Mesenchymal stem cell (in vitro differentiated cells and primary cell): ENCODE results near the gene PIP4K2C. TPM values are rescaled to one million over a fixed set of nuclear protein-coding genes. Genes with fewer than 3 reads are reported as not detected.

Experiments used
- DNase-seq: peaks from one replicate; pipeline ENCODE4 v3.0.0-alpha.2; 2013
- H2AFZ ChIP-seq: one replicate; pipeline ENCODE4 v1.6.1; 2013; ENCODE audit warnings: low read depth, mild to moderate bottlenecking, control low read depth, inconsistent platforms, low read length, moderate library complexity
- H2AK5ac ChIP-seq: 2 replicates; pipeline ENCODE4 v1.6.1; 2013; ENCODE audit warnings: low read length, moderate library complexity, mild to moderate bottlenecking, inconsistent platforms; ENCODE audit not compliant: severe bottlenecking
- H2BK120ac ChIP-seq: one replicate; pipeline ENCODE4 v1.6.1; 2013; ENCODE audit warnings: low read depth, mild to moderate bottlenecking, inconsistent platforms, low read length, moderate library complexity
- H2BK12ac ChIP-seq, 2 experiments: one replicate each; pipeline ENCODE4 v1.6.1; 2013; ENCODE audit warnings: inconsistent platforms in 2 of 2, low read length in 2 of 2, mild to moderate bottlenecking in 2 of 2, moderate library complexity in 2 of 2, control low read depth in 1 of 2
- H2BK15ac ChIP-seq: one replicate; pipeline ENCODE4 v1.6.1; 2013; ENCODE audit warnings: mild to moderate bottlenecking, low read depth, inconsistent platforms; ENCODE audit not compliant: poor library complexity, severe bottlenecking
- H2BK5ac ChIP-seq: 2 replicates; pipeline ENCODE4 v1.6.1; 2013; ENCODE audit warnings: low read depth, mild to moderate bottlenecking, low read length, control low read depth, inconsistent platforms; ENCODE audit not compliant: poor library complexity, severe bottlenecking
- H3K14ac ChIP-seq, 2 experiments: one replicate each; pipeline ENCODE4 v1.6.1; 2013; ENCODE audit warnings: inconsistent platforms in 2 of 2, low read length in 2 of 2, control low read depth in 1 of 2, mild to moderate bottlenecking in 1 of 2, moderate library complexity in 1 of 2
- H3K18ac ChIP-seq, 2 experiments: one replicate each; pipeline ENCODE4 v1.6.1; 2013; ENCODE audit warnings: inconsistent platforms in 2 of 2, low read length in 2 of 2, control low read depth in 1 of 2, low read depth in 1 of 2, mild to moderate bottlenecking in 1 of 2
- H3K23ac ChIP-seq, 2 experiments: one replicate each; pipeline ENCODE4 v1.6.1; 2013; ENCODE audit warnings: inconsistent platforms in 2 of 2, low read length in 2 of 2, mild to moderate bottlenecking in 2 of 2, moderate library complexity in 2 of 2, control low read depth in 1 of 2
- H3K27ac ChIP-seq: 2 replicates; pipeline ENCODE4 v1.5.1; 2013; ENCODE audit warnings: mild to moderate bottlenecking, moderate library complexity, low read length, control low read depth, inconsistent platforms; ENCODE audit not compliant: poor library complexity, severe bottlenecking
- H3K27me3 ChIP-seq, 2 experiments: 2 replicates each; pipeline versions ENCODE4 v1.6.1 to v1.7.0; 2013; ENCODE audit warnings: low read length in 2 of 2, mild to moderate bottlenecking in 2 of 2, moderate library complexity in 2 of 2, control low read depth in 1 of 2, inconsistent platforms in 1 of 2; ENCODE audit not compliant: control insufficient read depth in 1 of 2, insufficient read depth in 1 of 2
- H3K36me3 ChIP-seq, 2 experiments: 2 replicates each; pipeline versions ENCODE4 v1.6.1 to v1.7.0; 2013; ENCODE audit warnings: low read length in 2 of 2, control low read depth in 1 of 2, inconsistent platforms in 1 of 2, low read depth in 1 of 2, mild to moderate bottlenecking in 1 of 2; ENCODE audit not compliant: insufficient read depth in 2 of 2, control insufficient read depth in 1 of 2
- H3K4ac ChIP-seq, 2 experiments: one replicate each; pipeline ENCODE4 v1.6.1; 2013; ENCODE audit warnings: inconsistent platforms in 2 of 2, low read length in 2 of 2, mild to moderate bottlenecking in 2 of 2, moderate library complexity in 2 of 2, control low read depth in 1 of 2, low read depth in 1 of 2
- H3K4me1 ChIP-seq: 2 replicates; pipeline ENCODE4 v1.6.1; 2013; ENCODE audit warnings: low read depth, low read length, control low read depth; ENCODE audit not compliant: control insufficient read depth, insufficient read depth
- H3K4me2 ChIP-seq: 2 replicates; pipeline ENCODE4 v1.6.1; 2013; ENCODE audit warnings: low read length, mild to moderate bottlenecking, inconsistent platforms; ENCODE audit not compliant: poor library complexity, severe bottlenecking
- H3K4me3 ChIP-seq, 2 experiments: 2 replicates each; pipeline versions ENCODE4 v1.5.1 to v1.7.0; 2013; ENCODE audit warnings: low read length in 2 of 2, mild to moderate bottlenecking in 2 of 2, control low read depth in 1 of 2, low read depth in 1 of 2; ENCODE audit not compliant: insufficient read depth in 1 of 2
- H3K79me1 ChIP-seq: replicated peaks from 2 replicates; pipeline ENCODE4 v1.6.1; 2013; ENCODE audit warnings: mild to moderate bottlenecking, control low read depth, low read length, inconsistent platforms; ENCODE audit not compliant: poor library complexity, severe bottlenecking
- H3K9ac ChIP-seq: 2 replicates; pipeline ENCODE4 v1.7.0; 2013; ENCODE audit warnings: mild to moderate bottlenecking, low read length, moderate library complexity
- H3K9me3 ChIP-seq: 2 replicates; pipeline ENCODE4 v1.7.0; 2013; ENCODE audit warnings: mild to moderate bottlenecking, low read length; ENCODE audit not compliant: control insufficient read depth
- H4K8ac ChIP-seq: one replicate; pipeline ENCODE4 v1.6.1; 2013; ENCODE audit warnings: inconsistent platforms, mild to moderate bottlenecking, low read length, moderate library complexity
- H4K91ac ChIP-seq: one replicate; pipeline ENCODE4 v1.6.1; 2013; ENCODE audit warnings: mild to moderate bottlenecking, low read length, inconsistent platforms
- WGBS: methylation state at CpG from one replicate; pipeline ENCODE4 v1.1.7; 2013; ENCODE audit warnings: mixed read lengths; 5-methylcytosine and 5-hydroxymethylcytosine counted together
- polyA plus RNA-seq, 2 experiments: library from polyadenylated mRNA; stranded (reverse); fragments of 200-250 nt; gene quantifications; one replicate each; pipeline ENCODE4 v1.2.3, GENCODE V29; 2013

Gene PIP4K2C
- 15.5 TPM for polyA plus RNA-seq (2013, experiment 1 of 2)
- 15.4 TPM for polyA plus RNA-seq (2013, experiment 2 of 2)

- WGBS, result under 1% methylated on average over 68 of the region's 69 CpGs
- Histone ChIP-seq H3K14ac (no peak within 1 kb of the TSS), H4K8ac (peak within 1 kb of the TSS; percentile 97), H3K79me1 (peaks cover 33% of the 10 kb centered on the region), H3K4me2 (peak within 1 kb of the TSS; percentile 100), H2AFZ (peak within 1 kb of the TSS; percentile 96), H3K9ac (peak within 1 kb of the TSS; percentile 79), H4K91ac (peak within 1 kb of the TSS; percentile 80), H3K23ac (peak within 1 kb of the TSS in 1 of 2 experiments; percentile 65), H2AK5ac (no peak within 1 kb of the TSS), H3K27ac (peak within 1 kb of the TSS; percentile 19), H3K4me3 (peak within 1 kb of the TSS; percentile 85 to 97), H2BK120ac (peak within 1 kb of the TSS; percentile 19), H3K4me1 (peaks cover 15% of the 10 kb centered on the region), H2BK15ac (peak within 1 kb of the TSS; percentile 69), H3K27me3 (peaks cover 18 to 51% of the 10 kb centered on the region in 2 experiments), H2BK12ac (peak within 1 kb of the TSS; percentile 57 to 66), H3K18ac (peak within 1 kb of the TSS; percentile 83 to 92), H3K4ac (peak within 1 kb of the TSS; percentile 35 to 75), H2BK5ac (peak within 1 kb of the TSS; percentile 80), H3K9me3 (no peaks in the 10 kb centered on the region), H3K36me3 (peaks cover 0 to 12% of the 10 kb centered on the region in 2 experiments)
- DNase-seq, result peak; percentile 49
Measured at GRCh38 chr12:57590864-57591781, at the start of gene PIP4K2C. PIP4K2C (plus strand) TSS chr12:57591192; CDS start chr12:57591290, 98 bp downstream.

GRCh38 chr12:57541717-57542116, 49.3 kb upstream of the PIP4K2C start:
- WGBS, result 77% methylated on average over 1 of the region's 2 CpGs
- no peak overlapping the region for H2BK15ac ChIP-seq

GRCh38 chr12:57543581-57543980, 47.4 kb upstream of the PIP4K2C start:
- Histone ChIP-seq H3K18ac (no peak overlapping the region), H3K4ac (no peak overlapping the region), H3K23ac (no peak overlapping the region), H3K14ac (no peak overlapping the region), H3K9ac (peak overlapping the region; percentile 18), H2BK12ac (no peak overlapping the region), H3K4me3 (no peak overlapping the region), H3K27me3 (peaks cover 4% of the 10 kb centered on the region in 2 experiments), H3K36me3 (peaks cover 15 to 58% of the 10 kb centered on the region in 2 experiments), H3K4me1 (peaks cover 8% of the 10 kb centered on the region), H3K9me3 (no peaks in the 10 kb centered on the region), H2AK5ac (no peak overlapping the region), H3K4me2 (no peak overlapping the region), H4K8ac (no peak overlapping the region), H3K27ac (no peak overlapping the region), H2BK5ac (no peak overlapping the region), H2BK15ac (no peak overlapping the region), H2AFZ (no peak overlapping the region), H2BK120ac (no peak overlapping the region), H4K91ac (no peak overlapping the region), H3K79me1 (peaks cover 29% of the 10 kb centered on the region)
- DNase-seq, result no peak
- 100% methylated on average over 2 of the region's 2 CpGs for WGBS

More at GRCh38 chr12:57541717-57542116, 49.3 kb upstream of the PIP4K2C start:
- Histone ChIP-seq H3K9me3 (no peaks in the 10 kb centered on the region), H2BK5ac (no peak overlapping the region), H3K9ac (no peak overlapping the region), H4K8ac (no peak overlapping the region), H3K18ac (no peak overlapping the region), H3K4ac (no peak overlapping the region), H3K4me1 (peaks cover 8% of the 10 kb centered on the region), H3K4me2 (no peak overlapping the region), H3K4me3 (no peak overlapping the region), H3K23ac (no peak overlapping the region), H3K27me3 (no peaks in the 10 kb centered on the region), H2AFZ (no peak overlapping the region), H3K14ac (no peak overlapping the region), H2BK12ac (no peak overlapping the region), H2BK120ac (no peak overlapping the region), H3K36me3 (peaks cover 18 to 73% of the 10 kb centered on the region in 2 experiments), H3K27ac (no peak overlapping the region), H4K91ac (no peak overlapping the region), H2AK5ac (no peak overlapping the region), H3K79me1 (peaks cover 41% of the 10 kb centered on the region)
- DNase-seq, result no peak

- 76% methylated on average over 15 of the region's 15 CpGs for WGBS
- peaks cover 21 to 25% of the 10 kb centered on the region in 2 experiments for H3K27me3 ChIP-seq
Measured at GRCh38 chr12:57545809-57546437, 45.1 kb upstream of the PIP4K2C start.

More at GRCh38 chr12:57545809-57546437, 45.1 kb upstream of the PIP4K2C start:
- peak overlapping the region; percentile 57 to 93 for H3K4ac ChIP-seq
- peak overlapping the region; percentile 89 to 92 for H3K4me3 ChIP-seq
- peak overlapping the region; percentile 25 for H4K91ac ChIP-seq
- H3K9ac ChIP-seq, result peak overlapping the region; percentile 92
- H2AFZ ChIP-seq, result no peak overlapping the region
- H3K14ac ChIP-seq, result peak overlapping the region in 1 of 2 experiments; percentile 98
- H3K4me1 ChIP-seq, result peaks cover 20% of the 10 kb centered on the region
- no peaks in the 10 kb centered on the region for H3K9me3 ChIP-seq
- no peak overlapping the region for H2BK15ac ChIP-seq
- peak overlapping the region in 1 of 2 experiments; percentile 79 for H3K23ac ChIP-seq
- peak; percentile 11 for DNase-seq
- H3K36me3 ChIP-seq, result peaks cover 7 to 38% of the 10 kb centered on the region in 2 experiments
- H2BK5ac ChIP-seq, result no peak overlapping the region
- H2BK12ac ChIP-seq, result no peak overlapping the region
- peak overlapping the region; percentile 87 for H3K4me2 ChIP-seq
- peak overlapping the region; percentile 32 for H4K8ac ChIP-seq
- peak overlapping the region; percentile 7 for H2AK5ac ChIP-seq
- H2BK120ac ChIP-seq, result no peak overlapping the region
- H3K79me1 ChIP-seq, result peaks cover 16% of the 10 kb centered on the region
- H3K27ac ChIP-seq, result no peak overlapping the region
- H3K18ac ChIP-seq, result peak overlapping the region; percentile 18 to 98
